ENCODE data around the gene PLXNA4.

Gene PLXNA4

DNA sequence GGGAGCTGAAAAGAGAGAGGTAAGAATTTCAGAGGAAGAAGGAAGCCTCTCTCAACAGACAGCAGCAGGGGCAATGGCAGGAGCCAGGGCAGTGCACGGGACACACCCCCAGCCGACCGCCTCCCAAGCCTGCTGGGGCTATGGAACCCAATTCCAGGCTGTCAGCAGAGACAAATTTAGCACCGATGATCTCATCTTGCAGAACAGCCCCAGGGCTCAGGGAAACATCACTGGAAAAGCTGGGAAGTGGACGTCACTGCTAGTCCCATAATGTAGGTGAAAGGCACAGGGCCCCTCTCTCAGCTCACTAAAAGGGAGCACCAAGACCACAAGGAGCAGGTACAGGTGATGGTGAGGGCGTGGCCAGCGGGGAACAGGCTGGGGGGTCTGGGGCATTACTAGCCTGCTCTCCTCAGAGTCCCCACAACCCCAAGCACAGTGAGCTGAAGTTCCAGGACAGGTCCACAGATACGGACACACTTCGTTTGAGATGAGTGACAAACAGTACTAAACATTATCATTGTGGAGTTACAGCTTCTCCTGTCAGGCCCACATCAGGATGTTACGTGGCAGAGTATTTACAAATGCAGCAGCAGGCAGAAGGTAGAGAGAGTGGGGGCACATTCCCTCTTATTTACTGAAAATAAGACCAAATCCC is 103.7 kb downstream of the PLXNA4 start (continued):
- peak; percentile 84; the same call in 1 of the 2 replicates for TF ChIP-seq ZNF561 (tag by site-specific recombination; IDR thresholded peaks at IDR 0.05; ENCODE audit: borderline replicate concordance)
- TF ChIP-seq INSM2 (tag by site-specific recombination; IDR thresholded peaks at IDR 0.05) = 0 out of 2 replicates have a peak, but pooled peaks have one; percentile 23
- no peak for TF ChIP-seq ZNF530 (tag by site-specific recombination; IDR thresholded peaks at IDR 0.05; ENCODE audit: low read depth)
- TF ChIP-seq ZXDB (tag by site-specific recombination; IDR thresholded peaks at IDR 0.05) = peak; percentile 91
- TF ChIP-seq ZNF391 (tag by site-specific recombination; IDR thresholded peaks at IDR 0.05; ENCODE audit: borderline replicate concordance, low read depth) = peak; percentile 56; the same call in 1 of the 2 replicates
- TF ChIP-seq, protein P1, sequence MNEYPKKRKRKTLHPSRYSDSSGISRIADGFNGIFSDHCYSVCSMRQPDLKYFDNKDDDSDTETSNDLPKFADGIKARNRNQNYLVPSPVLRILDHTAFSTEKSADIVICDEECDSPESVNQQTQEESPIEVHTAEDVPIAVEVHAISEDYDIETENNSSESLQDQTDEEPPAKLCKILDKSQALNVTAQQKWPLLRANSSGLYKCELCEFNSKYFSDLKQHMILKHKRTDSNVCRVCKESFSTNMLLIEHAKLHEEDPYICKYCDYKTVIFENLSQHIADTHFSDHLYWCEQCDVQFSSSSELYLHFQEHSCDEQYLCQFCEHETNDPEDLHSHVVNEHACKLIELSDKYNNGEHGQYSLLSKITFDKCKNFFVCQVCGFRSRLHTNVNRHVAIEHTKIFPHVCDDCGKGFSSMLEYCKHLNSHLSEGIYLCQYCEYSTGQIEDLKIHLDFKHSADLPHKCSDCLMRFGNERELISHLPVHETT (tag by site-specific recombination; IDR thresholded peaks at IDR 0.05) = peak; percentile 81
- TF ChIP-seq PBX3 (CRISPR knock-in tag; IDR thresholded peaks at IDR 0.05) = 0 out of 2 replicates have a peak, but pooled peaks have one; percentile 63
- peak; percentile 90; the same call in 1 of the 2 replicates for TF ChIP-seq ZNF660 (tag by site-specific recombination; IDR thresholded peaks at IDR 0.05)
- peak; percentile 93 for TF ChIP-seq GLIS2 (tag by site-specific recombination; IDR thresholded peaks at IDR 0.05)
- peak; percentile 39; the same call in 1 of the 2 replicates for TF ChIP-seq FEZF1 (tag by site-specific recombination; IDR thresholded peaks at IDR 0.05)
- peak; percentile 82 for TF ChIP-seq ZNF843 (tag by site-specific recombination; IDR thresholded peaks at IDR 0.05)
- TF ChIP-seq BCL11A (tag by site-specific recombination; IDR thresholded peaks at IDR 0.05; ENCODE audit: low read depth) = peak; percentile 55; the same call in 1 of the 2 replicates
- TF ChIP-seq WT1 (tag by site-specific recombination; IDR thresholded peaks at IDR 0.05) = peak; percentile 56; the same call in 1 of the 2 replicates
- no peak for TF ChIP-seq ZNF707 (tag by site-specific recombination; IDR thresholded peaks at IDR 0.05)
- TF ChIP-seq ZNF184 (tag by site-specific recombination; IDR thresholded peaks at IDR 0.05) = no peak
- TF ChIP-seq ZNF658 (tag by site-specific recombination; IDR thresholded peaks at IDR 0.05) = no peak
- TF ChIP-seq CTCF (tag by site-specific recombination; IDR thresholded peaks at IDR 0.05) = no peak
- TF ChIP-seq ZBTB8A (tag by site-specific recombination; IDR thresholded peaks at IDR 0.05) = peak; percentile 89
- TF ChIP-seq ZFHX2 (tag by site-specific recombination; conservative IDR thresholded peaks at IDR 0.05) = no peak
- TF ChIP-seq PRDM4 (tag by site-specific recombination; IDR thresholded peaks at IDR 0.05) = peak; percentile 74
- TF ChIP-seq ZBTB17 (tag by site-specific recombination; IDR thresholded peaks at IDR 0.05) = peak; percentile 67; the same call in 1 of the 2 replicates
- TF ChIP-seq ZNF121 (tag by site-specific recombination; IDR thresholded peaks at IDR 0.05) = no peak
- peak; percentile 55 for TF ChIP-seq KLF1 (tag by site-specific recombination; IDR thresholded peaks at IDR 0.05)
- peak; percentile 92 for TF ChIP-seq GLIS1 (tag by site-specific recombination; IDR thresholded peaks at IDR 0.05)
- TF ChIP-seq OSR2 (tag by site-specific recombination; IDR thresholded peaks at IDR 0.05) = peak; percentile 89
- TF ChIP-seq REPIN1 (tag by site-specific recombination; IDR thresholded peaks at IDR 0.05; ENCODE audit: low read depth) = no peak
- peak; percentile 87 for TF ChIP-seq ZBTB48 (tag by site-specific recombination; IDR thresholded peaks at IDR 0.05)
- 0 out of 2 replicates have a peak, but pooled peaks have one; percentile 27 for TF ChIP-seq KLF16 (tag by site-specific recombination; IDR thresholded peaks at IDR 0.05)
- peak; percentile 73; the same call in 1 of the 2 replicates for TF ChIP-seq ZNF24 (tag by site-specific recombination; IDR thresholded peaks at IDR 0.05)
- peak; percentile 97 for TF ChIP-seq ZNF600 (tag by site-specific recombination; IDR thresholded peaks at IDR 0.05)
- TF ChIP-seq, protein P2, sequence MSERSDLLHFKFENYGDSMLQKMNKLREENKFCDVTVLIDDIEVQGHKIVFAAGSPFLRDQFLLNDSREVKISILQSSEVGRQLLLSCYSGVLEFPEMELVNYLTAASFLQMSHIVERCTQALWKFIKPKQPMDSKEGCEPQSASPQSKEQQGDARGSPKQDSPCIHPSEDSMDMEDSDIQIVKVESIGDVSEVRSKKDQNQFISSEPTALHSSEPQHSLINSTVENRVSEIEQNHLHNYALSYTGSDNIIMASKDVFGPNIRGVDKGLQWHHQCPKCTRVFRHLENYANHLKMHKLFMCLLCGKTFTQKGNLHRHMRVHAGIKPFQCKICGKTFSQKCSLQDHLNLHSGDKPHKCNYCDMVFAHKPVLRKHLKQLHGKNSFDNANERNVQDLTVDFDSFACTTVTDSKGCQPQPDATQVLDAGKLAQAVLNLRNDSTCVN (tag by site-specific recombination; optimal IDR thresholded peaks at IDR 0.05) = no peak
- TF ChIP-seq KLF10 (tag by site-specific recombination; IDR thresholded peaks at IDR 0.05) = peak; percentile 99

All from HEK293 (cell line).